T1000 (cell line): ENCODE data around the gene TROAP.

Source experiments
- DNase-seq: peaks from one replicate; lab custom pipeline; 2025; ENCODE audit warnings: mixed read lengths; lab: John Stamatoyannopoulos, UW

TROAP gene

DNA sequence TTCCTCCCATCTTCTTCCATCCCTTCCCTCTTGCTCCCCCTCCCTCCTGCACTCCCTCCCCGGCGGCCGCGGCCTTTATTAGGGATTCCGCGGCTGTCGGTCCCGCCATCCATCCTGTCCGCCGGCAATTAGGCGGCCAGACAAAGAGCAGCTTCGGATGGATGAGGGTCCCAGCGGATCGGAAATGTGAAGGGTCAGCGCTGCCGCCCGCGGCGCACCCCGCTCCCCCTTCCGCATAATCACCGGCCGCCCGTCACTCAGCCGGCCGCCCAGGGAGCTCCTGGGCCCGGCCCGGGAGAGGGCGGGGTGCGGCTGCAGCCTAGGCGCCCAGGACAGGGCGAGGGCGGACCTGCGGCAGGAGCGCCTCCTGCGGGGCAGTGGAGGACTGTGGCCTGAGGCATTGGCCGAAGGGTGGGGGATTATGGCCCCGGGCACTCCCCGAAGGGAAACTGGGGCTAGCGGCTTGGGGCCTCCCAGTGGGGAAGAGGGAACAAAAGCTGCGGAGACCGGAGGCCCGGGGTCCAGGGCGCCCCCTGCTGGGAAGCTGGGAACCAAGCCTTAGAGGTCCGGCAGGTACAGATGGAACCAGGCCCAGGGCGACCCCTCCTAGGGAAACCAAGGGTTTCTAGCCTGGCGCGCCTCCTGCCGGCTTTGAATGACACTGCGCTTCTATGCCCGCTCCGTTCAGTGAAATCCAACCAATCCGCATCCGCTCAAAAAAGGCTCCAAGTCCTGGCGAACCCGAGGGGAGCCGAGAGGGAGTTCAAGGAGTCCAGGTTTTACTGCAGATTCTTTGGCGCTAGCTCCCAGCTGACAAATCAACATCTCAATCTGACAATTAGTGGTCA is 19.2 kb downstream of the TROAP start:
- no peak for DNase-seq

DNA sequence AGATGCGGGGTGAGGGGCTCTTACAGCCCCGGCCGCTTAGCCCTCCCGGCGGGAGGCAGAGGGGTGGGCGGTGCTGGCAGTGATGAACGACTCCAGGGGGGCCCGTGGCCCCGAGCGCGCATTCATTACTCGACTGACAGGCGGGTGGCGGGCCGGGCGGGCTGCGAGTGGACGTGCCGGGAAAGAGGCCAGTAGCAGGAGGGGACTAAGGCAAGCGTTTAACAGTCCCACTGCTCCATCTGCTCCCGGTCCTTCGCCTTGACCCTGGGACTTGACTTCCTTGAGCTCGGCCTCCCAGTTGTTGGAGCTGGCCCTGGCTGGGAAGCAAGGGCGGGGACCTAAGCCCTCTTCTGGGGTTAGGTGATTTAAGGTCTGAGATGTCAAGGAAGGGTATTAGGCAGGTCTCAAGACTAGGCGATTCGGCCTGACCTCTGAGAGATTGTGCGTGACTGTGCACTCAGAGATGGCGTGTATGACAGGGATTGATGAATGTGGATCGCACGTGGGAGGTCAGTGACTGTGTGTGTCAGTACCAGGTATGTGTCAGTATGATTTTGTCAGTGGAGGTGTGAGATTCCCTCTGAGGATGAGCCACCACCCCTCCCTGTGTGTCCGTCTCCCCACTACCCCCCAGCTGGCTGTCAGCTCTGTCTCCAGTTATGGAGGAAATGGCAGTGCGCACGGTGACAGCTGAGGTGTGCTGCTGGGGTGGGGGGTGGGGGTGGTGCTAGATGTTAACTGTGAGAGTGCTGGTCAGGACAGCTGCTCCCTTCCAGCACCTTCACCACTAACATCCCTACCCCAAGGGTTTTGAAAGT is 20.1 kb downstream of the TROAP start:
- DNase-seq, result no peak

DNA sequence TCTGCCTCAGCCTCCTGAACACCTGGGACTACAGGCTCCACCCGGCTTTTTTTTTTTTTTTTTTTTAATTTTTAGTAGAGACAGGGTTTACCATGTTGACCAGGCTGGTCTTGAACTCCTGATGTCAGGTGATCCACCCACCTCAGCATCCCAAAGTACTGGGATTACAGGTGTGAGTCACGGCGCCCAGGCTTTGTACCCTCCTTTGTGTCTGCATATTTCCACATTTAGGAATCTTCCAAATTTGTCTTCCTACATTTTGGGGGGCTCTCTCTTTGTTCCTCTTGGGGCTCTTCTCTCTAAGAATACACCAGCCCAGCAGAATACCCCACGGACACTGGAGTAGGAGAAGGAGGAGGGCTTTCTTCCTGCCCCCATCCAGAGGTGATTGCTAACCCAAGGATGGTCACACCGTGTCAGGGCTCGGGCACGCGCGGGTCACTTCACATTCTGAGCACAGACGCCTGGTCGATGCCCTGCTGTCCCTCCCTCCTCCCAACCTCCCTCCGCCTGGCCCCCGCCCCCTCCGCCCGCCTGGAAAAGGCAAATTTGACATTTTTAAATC is 21.5 kb downstream of the TROAP start:
- no peak for DNase-seq

DNA sequence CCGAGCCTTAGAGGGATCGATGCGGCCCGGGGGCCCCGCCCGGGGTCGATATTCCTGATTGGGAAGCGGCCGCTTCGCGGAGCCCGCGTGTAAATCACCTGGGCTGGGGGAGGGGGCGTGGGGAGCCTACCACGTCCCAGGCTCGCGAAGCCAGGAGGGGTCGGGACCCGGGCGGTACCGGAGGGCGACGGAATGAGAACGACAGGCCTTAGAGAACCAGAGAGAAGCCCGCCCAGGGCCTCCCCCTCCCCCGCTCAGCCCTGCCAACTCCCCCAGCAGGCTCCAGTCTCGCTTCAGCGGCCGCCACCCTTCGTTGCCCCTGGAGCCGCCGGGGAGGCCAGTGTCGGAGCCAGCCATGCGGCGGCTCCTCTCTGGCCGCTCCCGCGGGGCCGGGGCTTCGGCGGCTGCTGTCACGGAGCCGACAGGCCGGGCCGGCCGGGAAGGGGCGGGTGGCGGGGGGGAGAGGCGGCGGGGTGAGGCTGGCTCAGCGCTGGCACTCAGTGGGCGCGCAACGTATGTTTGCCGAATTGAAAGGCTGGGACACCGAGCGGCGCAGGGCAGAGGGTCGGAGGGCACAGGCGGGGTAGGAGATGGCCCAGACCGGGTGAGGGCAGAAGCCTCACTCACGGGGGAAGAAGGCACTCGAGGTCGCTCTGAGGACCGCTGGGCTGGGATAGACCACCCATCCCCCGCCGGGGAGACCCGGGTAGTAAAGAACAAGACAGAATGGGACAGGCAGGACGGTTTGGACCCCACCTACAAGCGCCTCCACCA is 22.2 kb downstream of the TROAP start:
- DNase-seq, result no peak

DNA sequence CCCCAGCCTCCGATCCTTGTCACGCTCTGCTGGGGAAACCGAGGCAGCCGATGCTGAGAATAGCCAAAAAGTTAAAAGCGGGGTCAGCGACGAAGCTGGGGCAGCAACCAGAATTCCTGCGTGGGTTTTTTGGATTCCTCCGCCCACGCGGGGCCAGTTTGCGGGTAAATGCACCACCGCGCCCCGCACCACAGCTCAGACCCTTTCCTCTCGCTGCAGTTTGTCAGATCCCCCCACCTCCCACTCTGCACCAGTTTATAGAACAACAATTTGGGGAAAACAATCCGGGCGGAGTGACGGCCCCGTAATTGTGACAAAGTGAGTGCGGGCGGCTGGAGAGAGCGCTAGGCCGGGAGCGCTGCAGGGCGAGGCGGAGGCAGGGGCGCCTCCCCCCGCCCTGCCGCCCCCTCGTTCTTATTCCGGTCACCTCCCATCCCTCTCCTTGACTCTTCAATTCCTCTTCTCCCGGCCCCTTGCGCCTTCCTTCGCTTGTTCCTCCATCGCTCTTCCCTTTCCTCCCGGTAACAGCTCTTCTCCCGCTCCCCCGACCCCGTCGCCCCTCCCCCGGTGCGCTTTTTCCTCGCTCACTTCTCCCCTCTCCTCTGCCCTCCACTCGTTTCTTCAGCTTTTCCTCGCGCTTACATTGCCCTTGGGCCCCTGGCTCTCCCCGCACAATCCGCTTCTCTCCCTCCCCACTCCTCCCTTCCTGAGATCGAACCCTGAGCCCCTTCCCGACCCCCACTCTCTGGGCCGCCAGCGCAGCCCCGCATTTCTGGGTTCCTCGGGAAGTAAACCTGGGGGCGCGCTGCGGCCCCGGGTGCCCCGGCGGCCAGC is 23.0 kb downstream of the TROAP start:
- no peak for DNase-seq

DNA sequence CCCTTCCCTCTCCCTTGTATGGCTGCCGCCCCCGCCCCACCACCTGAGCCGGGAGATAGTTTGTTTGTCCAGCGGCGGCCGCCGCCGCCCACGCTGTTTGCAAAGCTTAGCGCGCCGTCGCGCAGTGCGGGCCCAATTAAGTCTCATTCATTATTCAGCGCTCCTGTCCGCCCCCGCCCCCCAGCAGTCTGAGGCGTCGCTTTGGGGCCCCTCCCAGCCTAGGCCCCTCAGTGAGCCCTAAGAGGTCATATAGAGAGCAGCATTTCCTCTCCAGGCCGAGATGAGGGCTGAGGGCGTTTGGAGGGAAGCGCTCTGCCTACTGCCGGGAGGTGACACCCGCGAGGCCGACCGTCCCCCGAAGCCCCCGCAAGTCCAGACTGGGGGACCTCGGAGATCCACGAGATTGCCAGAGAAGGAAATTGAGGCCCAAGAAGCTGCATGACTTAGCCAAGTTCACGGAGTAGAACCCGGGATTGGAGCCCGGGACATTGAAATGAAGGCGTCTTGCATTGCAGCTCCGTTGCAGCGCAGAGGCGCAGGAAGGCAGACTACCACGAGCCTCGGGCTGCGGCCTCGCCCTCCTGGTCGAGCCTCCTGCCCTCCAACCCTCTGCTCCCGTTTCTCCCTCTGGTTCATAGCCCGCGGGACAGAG is 23.7 kb downstream of the TROAP start, which contains the start of gene DNAJC22:
Gene DNAJC22 (plus strand): TSS at position 230 of the 652 bp plus-strand sequence. CDS start 1,985 bp downstream, outside the sequence.
- no peak for DNase-seq

DNA sequence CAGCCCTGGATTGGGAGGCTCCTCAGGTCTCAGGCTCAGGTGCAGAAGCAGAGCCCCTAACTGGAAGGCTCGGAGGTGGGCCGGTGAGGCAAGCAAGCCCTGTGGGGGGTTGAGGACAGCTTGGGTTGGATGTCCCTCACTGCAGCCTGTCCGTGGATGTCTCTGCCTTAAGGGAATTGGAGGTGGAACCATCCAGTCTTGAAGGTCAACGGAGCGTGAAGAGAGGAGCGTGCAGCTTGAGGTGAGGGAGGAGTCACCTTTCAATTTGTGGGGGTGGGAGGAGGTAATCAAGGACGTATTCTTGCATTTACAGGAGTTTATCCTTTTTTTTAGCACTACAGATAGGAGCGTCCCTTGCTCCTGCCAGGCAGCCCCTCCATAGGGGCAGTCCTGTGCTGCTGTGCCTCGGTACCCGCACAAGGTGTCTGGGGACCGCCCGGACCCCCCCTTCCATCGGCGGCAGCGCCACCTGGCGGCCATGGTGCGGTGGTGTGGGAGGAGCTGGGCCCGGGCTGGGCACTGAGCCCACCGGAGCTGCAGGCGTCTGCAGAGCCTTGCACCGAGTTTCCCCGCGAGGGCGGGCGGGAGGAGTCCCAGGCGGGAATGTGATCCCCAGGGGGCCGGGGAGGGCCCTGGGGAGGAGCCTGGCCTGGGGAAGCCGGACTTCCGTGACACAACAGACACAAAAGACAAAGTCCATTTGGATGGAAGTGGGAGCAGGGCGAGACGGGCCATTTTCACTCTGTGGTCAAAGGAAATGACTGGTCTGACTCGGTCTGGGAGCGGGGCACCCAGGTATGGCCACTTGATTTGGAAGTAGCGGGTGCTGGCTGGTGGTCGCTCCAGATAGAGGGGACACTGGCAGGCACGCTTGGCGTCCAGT is 24.5 kb downstream of the TROAP start:
- peak; percentile 71 for DNase-seq

DNA sequence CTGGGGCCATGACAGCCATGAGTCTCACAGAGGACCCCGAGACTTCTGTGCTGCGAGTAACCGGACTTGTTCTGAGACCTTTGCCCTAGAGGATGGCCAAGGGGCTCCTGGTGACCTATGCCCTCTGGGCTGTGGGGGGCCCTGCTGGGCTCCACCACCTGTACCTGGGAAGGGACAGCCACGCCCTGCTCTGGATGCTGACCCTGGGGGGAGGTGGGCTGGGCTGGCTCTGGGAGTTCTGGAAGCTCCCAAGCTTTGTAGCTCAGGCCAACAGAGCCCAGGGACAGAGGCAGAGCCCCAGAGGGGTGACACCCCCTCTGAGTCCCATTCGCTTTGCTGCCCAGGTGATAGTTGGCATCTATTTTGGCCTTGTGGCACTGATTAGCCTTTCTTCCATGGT is 25.7 kb downstream of the TROAP start:
- no peak for DNase-seq

DNA sequence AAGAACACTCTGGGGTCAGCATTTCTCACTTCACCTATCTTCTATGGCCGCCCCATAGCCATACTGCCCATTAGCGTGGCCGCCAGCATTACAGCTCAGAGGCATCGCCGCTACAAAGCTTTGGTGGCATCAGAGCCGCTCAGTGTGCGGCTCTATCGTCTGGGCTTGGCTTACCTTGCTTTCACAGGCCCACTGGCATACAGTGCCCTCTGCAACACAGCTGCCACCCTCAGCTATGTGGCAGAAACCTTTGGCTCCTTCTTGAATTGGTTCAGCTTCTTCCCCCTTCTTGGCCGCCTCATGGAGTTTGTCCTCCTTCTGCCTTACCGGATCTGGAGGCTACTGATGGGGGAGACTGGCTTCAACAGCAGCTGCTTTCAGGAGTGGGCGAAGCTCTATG is 26.2 kb downstream of the TROAP start:
- DNase-seq, result no peak

DNA sequence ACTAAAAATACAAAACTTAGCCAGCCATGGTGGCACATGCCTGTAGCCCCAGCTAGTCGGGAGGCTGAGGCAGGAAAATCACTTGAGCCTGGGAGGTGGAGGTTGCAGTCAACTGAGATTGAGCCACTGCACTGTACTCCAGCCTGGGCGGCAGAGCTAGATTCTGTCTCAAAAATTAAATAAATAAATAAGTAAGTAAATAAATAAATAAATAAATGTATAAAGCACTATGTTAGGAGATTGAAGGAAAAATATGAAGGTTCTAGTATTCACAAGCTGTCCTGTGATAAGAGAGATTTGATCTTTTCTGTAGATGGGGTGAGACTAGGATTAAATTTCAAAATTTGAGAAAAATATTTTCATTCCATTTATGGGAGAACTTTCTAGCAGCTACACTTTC is 29.3 kb downstream of the TROAP start:
- no peak for DNase-seq

DNA sequence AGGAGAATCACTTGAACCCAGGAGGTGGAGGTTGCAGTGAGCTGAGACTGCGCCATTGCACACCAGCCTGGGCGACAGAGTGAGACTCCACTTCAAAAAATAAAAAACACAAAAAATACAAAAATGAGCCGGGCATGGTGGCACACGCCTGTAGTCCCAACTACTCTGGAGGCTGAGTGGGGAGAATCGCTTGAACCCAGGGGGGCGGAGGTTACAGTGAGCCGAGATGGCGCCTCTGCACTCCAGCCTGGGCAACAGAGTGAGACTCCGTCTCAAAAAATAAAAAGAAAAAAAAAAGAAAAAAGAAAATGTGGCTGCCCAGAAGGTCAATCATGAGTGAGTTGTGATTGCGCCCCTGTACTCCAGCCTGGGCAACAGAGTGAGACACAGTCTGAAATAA is 32.9 kb downstream of the TROAP start:
- no peak for DNase-seq

DNA sequence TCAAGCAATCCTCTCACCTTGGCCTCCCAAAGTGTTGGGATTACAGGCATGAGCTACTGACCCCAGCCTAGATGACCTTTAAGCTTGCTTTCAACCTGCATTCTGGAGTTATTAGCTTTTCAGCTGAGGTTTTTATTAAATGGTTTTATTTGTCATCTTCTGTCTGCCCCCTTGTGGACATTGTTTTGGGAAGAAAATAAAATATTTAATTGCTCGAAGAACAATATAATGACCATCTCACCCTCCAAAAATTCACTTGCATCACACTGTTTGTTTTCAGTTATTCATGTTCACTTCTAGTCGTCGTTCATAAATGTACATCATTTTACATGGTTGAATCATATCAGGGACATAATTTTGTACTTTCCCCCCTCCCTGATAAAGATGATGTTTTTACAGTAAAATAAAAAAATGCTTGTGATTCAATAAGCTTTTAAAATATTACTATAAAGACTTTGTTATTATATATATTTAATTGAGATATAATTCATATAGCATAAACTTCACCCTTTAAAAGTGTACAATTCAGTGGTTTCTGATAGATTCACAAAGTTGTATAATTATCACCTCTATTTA is 34.1 kb downstream of the TROAP start:
- no peak for DNase-seq

DNA sequence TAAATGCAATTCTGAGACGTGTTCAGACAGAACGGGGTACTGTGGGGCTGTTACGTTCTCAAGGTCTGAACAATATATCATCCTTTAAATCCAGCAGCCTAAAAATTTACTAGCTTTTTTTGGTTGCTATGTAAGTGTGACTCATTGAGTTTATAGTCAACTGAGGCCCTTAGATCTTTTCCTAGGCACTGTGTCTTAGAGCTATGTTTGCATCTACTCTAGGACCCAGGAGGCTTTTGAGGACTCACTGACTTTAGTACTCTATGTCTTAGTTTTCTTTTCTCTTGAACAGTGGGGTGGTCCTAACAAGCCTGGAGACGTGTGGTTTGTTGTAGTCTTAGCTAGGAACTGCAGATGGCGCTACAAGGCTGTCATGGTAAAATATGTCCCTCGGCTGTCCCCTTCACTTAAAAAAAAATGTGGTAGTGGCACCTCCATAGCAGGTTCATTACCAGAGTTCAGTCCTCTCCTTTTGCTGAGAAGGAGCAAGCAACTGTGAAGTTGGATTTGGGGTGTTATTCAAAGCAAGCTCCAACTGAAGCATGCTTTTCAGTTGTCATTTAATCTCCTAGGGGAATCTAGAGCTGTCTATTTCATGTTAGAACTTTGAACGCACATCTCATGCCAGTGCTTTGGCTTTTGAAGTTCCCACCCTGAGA is 35.6 kb downstream of the TROAP start:
- no peak for DNase-seq

DNA sequence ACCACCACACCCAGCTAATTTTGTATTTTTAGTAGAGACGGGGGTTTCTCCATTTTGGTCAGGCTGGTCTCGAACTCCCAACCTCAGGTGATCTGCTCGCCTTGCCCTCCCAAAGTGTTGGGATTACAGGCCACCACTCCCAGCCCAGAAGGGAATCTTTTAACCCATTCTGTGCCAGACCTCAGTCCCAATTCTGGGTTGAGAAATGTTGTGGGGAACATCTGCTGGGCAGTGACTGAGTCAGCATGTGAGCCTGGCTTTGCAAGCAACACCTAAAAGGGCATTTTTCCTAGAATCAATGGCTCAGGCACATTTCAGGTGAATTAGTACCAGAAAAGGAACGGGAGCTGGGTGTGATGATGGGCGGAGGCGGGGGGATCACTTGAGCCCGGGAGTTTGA is 36.6 kb downstream of the TROAP start:
- DNase-seq, result no peak

DNA sequence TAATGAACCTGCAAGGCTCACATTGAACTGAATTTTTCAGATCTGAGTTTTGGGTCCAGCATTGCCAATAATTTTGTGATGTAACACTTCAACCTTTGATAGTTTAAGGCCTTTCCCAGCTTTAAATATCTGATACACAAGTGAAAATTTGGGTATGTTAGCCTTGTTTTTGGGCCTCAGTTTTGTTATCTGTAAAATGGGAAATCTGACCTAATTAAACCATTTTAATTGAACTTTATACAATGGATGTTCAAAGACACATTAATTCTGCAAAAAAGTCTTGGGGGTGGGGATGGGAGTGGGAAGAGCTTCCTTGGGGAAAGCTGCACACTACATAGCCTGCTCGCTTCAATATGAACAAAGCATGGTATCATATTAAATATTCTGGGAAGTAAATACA is 39.0 kb downstream of the TROAP start:
- DNase-seq, result no peak

DNA sequence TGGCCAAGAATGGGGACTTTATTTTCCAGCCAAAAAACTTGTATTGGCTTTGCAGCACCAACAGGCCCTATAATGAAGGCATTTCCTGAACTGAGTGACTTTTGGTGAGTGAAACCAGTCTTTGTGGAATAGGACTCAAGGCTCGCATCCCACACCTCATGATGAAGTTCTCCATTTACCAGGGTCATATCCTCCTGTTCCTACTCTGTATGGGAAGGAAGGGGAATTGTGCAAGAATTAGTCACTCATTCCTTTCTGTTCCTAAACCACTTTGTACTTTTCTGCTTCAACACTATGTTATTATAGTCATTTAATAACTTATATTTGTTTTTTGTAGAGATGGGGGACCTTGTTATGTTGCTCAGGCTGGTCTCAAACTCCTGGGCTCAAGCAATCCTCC is 41.9 kb downstream of the TROAP start:
- no peak for DNase-seq

DNA sequence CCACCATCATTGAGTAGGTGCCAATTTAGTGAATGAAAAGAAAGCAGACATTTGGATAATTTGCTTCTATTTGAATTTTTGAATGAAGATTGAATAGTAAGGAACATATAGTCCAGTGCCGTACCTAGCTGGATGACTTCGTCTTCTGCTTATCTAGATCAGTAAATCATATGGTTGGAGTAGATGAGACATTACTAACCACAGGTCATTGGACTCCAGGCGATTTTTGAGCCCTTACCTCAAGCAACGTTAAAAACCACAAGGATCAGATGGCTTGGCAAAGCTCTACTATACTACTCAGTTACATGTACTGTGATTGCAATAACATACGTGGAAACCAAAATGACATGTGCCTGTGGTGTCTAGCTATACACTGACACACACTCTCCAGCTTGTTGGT is 42.5 kb downstream of the TROAP start:
- no peak for DNase-seq

DNA sequence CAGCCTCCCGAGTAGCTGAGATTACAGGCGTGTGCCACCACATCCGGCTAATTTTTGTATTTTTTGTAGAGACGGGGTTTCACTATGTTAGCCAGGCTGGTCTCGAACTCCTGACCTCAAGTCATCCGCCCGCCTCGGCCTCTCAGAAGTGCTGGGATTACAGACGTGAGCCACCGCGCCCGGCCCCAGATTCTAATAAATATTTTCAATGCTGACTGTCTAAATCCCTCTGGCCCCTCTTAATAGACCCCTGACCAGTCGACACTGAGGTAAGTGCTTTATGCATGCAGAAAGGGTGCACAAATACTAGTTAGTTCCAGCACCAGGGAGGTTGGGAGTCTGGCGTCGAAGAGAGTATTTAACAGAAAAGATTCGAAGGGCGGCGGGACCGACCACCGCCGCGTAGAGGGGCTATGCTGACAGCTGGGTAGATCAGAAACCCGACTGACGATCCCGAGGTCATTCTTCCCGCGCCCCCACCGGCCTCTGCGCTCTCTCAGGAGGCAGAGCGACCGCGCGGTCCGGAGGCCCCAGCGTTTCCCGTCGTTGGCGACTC is 43.1 kb downstream of the TROAP start:
- no peak for DNase-seq
